Measurements from ENCODE around the gene OPCML.

OPCML gene

GRCh38 chr11:132605825-132606570, 926.3 kb downstream of the OPCML start:
- ChIA-PET CTCF (interaction anchor here (0.8 kb wide), 1 partner anchor 335 kb away, joined by 3 read pairs; no protein-coding TSS in a partner anchor), POLR2A (no interaction called here)
- DNase-seq (ENCODE audit: low read depth, low spot score) = no peak
- H3K4me3 ChIP-seq (ENCODE audit: low read depth, low read length) = no peak overlapping the region
- no peak for TF ChIP-seq CTCF (IDR thresholded peaks at IDR 0.05; ENCODE audit: insufficient read depth, low read length, missing control alignments)

DNA sequence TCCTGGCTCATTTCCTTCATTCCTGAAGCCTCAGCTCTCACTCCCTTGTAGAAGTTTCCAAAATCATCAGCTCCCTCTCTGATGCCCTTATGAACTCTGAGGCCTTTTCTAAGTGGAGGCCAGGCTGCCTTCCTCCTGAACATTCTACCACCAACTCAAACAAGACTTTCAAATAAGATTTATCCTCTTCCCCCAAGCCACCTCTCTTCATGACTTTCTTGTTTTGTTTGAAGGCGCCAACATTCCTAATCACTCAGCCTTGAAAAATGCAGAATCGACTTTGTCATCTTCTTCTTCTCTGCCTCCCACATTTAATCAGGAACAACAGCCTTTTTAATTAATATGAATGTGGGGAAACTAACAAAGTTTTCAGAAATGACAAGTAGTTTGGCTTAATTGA, 927.9 kb downstream of the OPCML start:
- TF ChIP-seq CTCF (IDR thresholded peaks at IDR 0.05; ENCODE audit: insufficient read depth, low read length, missing control alignments) = no peak
- CTCF ChIA-PET = interaction anchor here (1.2 to 1.9 kb wide), 2 partner anchors 12 to 336 kb away, joined by 3 to 11 read pairs; no protein-coding TSS in a partner anchor
- no peak overlapping the region for H3K4me3 ChIP-seq (ENCODE audit: low read depth, low read length)
- DNase-seq (ENCODE audit: low read depth, low spot score) = peak; percentile 49
- POLR2A ChIA-PET = interaction anchor here (1.0 to 1.2 kb wide), 2 partner anchors 29 to 85 kb away, joined by 3 to 4 read pairs; no protein-coding TSS in a partner anchor

- no peak overlapping the region for H3K4me3 ChIP-seq (ENCODE audit: low read depth, low read length)
- no peak for TF ChIP-seq CTCF (IDR thresholded peaks at IDR 0.05; ENCODE audit: insufficient read depth, low read length, missing control alignments)
- ChIA-PET CTCF (no interaction called here), POLR2A (no interaction called here)
- no peak for DNase-seq (ENCODE audit: low read depth, low spot score)
Observed at GRCh38 chr11:132601875-132602274, 930.4 kb downstream of the OPCML start.

DNA sequence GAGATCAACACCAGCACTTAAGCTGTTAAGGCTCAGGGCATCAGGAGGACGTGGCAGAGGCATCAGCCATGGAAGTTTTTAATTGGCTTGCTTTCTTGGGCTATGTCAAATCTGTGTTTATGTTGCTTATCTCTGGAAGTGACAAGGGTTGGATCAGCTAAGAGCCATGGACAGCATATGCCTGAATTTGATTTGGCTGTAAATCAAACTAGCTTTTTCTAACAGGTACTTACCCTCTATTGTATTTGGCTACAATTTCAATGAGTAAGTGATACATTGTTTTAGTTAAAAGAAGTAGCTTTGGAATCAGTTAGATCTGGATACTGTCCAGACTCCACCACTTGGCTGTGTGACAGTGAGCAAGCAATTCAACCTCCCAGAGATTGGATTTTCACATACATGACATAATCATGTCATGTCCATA, 936.6 kb downstream of the OPCML start:
- POLR2A ChIA-PET = no interaction called here
- TF ChIP-seq CTCF (IDR thresholded peaks at IDR 0.05; ENCODE audit: insufficient read depth, low read length, missing control alignments) = no peak

DNA sequence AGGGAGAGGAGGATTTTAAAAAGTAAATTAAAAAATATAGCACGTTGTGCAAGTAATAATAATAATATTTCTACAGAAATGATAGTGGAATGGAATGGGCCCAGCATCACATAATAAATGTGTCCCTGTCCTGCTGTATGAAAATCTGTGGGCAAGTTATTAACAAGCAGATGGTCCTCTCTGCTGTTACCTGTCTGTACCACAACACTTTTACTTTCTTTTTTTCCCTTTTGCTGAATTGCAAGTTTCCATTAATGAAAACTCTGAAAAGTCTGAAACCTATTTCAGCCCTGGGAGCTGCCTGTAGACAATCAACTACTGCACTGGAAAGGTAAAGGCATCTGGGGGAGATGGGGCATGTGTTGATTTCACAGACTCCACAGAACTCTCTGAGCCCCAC, 937.1 kb downstream of the OPCML start:
- no peak overlapping the region for H3K4me3 ChIP-seq (ENCODE audit: low read depth, low read length)
- CTCF ChIA-PET = no interaction called here
- DNase-seq (ENCODE audit: low read depth, low spot score) = no peak
- TF ChIP-seq CTCF (IDR thresholded peaks at IDR 0.05; ENCODE audit: insufficient read depth, low read length, missing control alignments) = no peak
- POLR2A ChIA-PET = no interaction called here

More for the DNA sequence above, 936.6 kb downstream of the OPCML start:
- CTCF ChIA-PET = interaction anchor here (1.3 kb wide), 1 partner anchor 8 kb away, joined by 4 read pairs; no protein-coding TSS in a partner anchor
- no peak for DNase-seq (ENCODE audit: low read depth, low spot score)
- no peak overlapping the region for H3K4me3 ChIP-seq (ENCODE audit: low read depth, low read length)

GRCh38 chr11:132590986-132591385, 941.3 kb downstream of the OPCML start:
- no peak for DNase-seq (ENCODE audit: low read depth, low spot score)
- TF ChIP-seq CTCF (IDR thresholded peaks at IDR 0.05; ENCODE audit: insufficient read depth, low read length, missing control alignments) = no peak
- H3K4me3 ChIP-seq (ENCODE audit: low read depth, low read length) = no peak overlapping the region
- POLR2A ChIA-PET = no interaction called here
- CTCF ChIA-PET = interaction anchor here (0.9 kb wide), 1 partner anchor 12 kb away, joined by 3 read pairs; no protein-coding TSS in a partner anchor
